Body of pancreas (tissue), 4 donors: ENCODE results near the gene PAPPA2. TPM values are rescaled to one million over a fixed set of nuclear protein-coding genes. Genes with fewer than 3 reads are reported as not detected.
"Not testable (repeated sequence)": the region's sequence is repeated elsewhere in the genome, so short reads cannot be mapped to it uniquely, and the experiment has no call there.

Source experiments
- ATAC-seq: fragments of 150-250 bp; one replicate; pipeline ENCODE4 v1.9.1; 2016
- DNase-seq, 4 donors: peaks; one replicate each; pipeline ENCODE4 v3.0.0-alpha.2; 2019
- H3K27ac ChIP-seq, 4 donors: fragments of 200-600 bp; sonication (generic); 1 replicate in 3 of 4; 2 replicates in 1 of 4; pipeline versions ENCODE4 v1.5.1 to v1.6.1; 2016 to 2019; ENCODE audit warnings: mild to moderate bottlenecking in 1 of 4, mixed read lengths in 1 of 4, moderate library complexity in 1 of 4
- H3K27me3 ChIP-seq, 2 donors: fragments of 200-600 bp; sonication (generic); one replicate each; pipeline ENCODE4 v1.6.0; 2016; ENCODE audit warnings: mild to moderate bottlenecking in 1 of 2
- H3K36me3 ChIP-seq, 2 donors: fragments of 200-600 bp; sonication (generic); replicated peaks in 1 of 2; 2 replicates each; pipeline ENCODE4 v1.5.1; 2016; ENCODE audit warnings: low read depth in 2 of 2; ENCODE audit not compliant: insufficient read depth in 1 of 2
- H3K4me1 ChIP-seq: fragments of 200-600 bp; sonication (generic); one replicate; pipeline ENCODE4 v1.6.0; 2016
- H3K4me3 ChIP-seq, 2 donors: fragments of 200-600 bp; sonication (generic); 1 replicate in 1 of 2; 2 replicates in 1 of 2; pipeline ENCODE4 v1.5.1; 2016 to 2019
- H3K9me3 ChIP-seq, 3 donors: fragments of 200-600 bp; sonication (generic); 1 replicate in 2 of 3; 2 replicates in 1 of 3; pipeline ENCODE4 v1.5.1; 2016
- POLR2A ChIP-seq, 3 donors: fragments of 450-650 bp; IDR thresholded peaks; one replicate each; pipeline ENCODE4 v1.6.1; 2016; ENCODE audit warnings: antibody characterized with exemption in 3 of 3, mild to moderate bottlenecking in 2 of 3
- WGBS, 2 donors: methylation state at CpG; one replicate each; pipeline ENCODE4 v1.1.5; 2017; 5-methylcytosine and 5-hydroxymethylcytosine counted together
- intact Hi-C: fragments of 100-400 bp; cut with DNase I; formaldehyde crosslinking; loops from one replicate; pipeline ENCODE4 v1.15.1; 2023
- total RNA-seq, 2 donors: library from RNA; depleted of rRNA; stranded (reverse); fragments of >200 nt; gene quantifications; one replicate each; pipeline ENCODE4 v1.1.0, GENCODE V29; 2016
- TF ChIP-seq, protein P1 (sequence below), 7 experiments: fragments of 450-650 bp in 4 of 7; fragments of 200-600 bp in 3 of 7; sonication (generic) in 3 of 7; IDR thresholded peaks; one replicate each; pipeline ENCODE4 v1.5.1; 2016 to 2019; ENCODE audit warnings: antibody characterized with exemption in 7 of 7

PAPPA2 gene
- 1 to 10 TPM in 1 of 2 donors, under 1 TPM in 1; under 0.01 to 5.4 TPM for total RNA-seq

- Histone ChIP-seq H3K36me3 (no peaks in the 10 kb centered on the region), H3K27me3 (no peaks in the 10 kb centered on the region), H3K9me3 (no peaks in the 10 kb centered on the region), H3K27ac (no peak within 1 kb of the TSS), H3K4me1 (no peaks in the 10 kb centered on the region), H3K4me3 (no peak within 1 kb of the TSS)
- intact Hi-C loops = no loop called here
- 64 to 70% methylated on average over 6 of the region's 6 CpGs for WGBS, 2 donors
- ATAC-seq (no peak), DNase-seq (no peak)
- TF ChIP-seq, protein P1, sequence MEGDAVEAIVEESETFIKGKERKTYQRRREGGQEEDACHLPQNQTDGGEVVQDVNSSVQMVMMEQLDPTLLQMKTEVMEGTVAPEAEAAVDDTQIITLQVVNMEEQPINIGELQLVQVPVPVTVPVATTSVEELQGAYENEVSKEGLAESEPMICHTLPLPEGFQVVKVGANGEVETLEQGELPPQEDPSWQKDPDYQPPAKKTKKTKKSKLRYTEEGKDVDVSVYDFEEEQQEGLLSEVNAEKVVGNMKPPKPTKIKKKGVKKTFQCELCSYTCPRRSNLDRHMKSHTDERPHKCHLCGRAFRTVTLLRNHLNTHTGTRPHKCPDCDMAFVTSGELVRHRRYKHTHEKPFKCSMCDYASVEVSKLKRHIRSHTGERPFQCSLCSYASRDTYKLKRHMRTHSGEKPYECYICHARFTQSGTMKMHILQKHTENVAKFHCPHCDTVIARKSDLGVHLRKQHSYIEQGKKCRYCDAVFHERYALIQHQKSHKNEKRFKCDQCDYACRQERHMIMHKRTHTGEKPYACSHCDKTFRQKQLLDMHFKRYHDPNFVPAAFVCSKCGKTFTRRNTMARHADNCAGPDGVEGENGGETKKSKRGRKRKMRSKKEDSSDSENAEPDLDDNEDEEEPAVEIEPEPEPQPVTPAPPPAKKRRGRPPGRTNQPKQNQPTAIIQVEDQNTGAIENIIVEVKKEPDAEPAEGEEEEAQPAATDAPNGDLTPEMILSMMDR (IDR thresholded peaks at IDR 0.05) = no peak
- no peak for TF ChIP-seq POLR2A (IDR thresholded peaks at IDR 0.05)
Measured at GRCh38 chr1:176462674-176463378, at the start of gene PAPPA2. PAPPA2 (plus strand) TSS chr1:176463175; CDS start chr1:176556323, 93,148 bp downstream.

- no peak for ATAC-seq
- 51 to 63% methylated on average over 4 to 6 of the region's 6 CpGs for WGBS, 2 donors
- TF ChIP-seq POLR2A (IDR thresholded peaks at IDR 0.05) = no peak
Measured at GRCh38 chr1:176416777-176417176, 46.2 kb upstream of the PAPPA2 start.

GRCh38 chr1:176419608-176420007, 43.4 kb upstream of the PAPPA2 start:
- WGBS, 2 donors = 67 to 81% methylated on average over 1 of the region's 1 CpG
- H3K4me1 ChIP-seq, DNase-seq, ATAC-seq, H3K9me3 ChIP-seq, H3K27ac ChIP-seq, H3K4me3 ChIP-seq, intact Hi-C loops, H3K36me3 ChIP-seq, H3K27me3 ChIP-seq: not testable (repeated sequence)

More at GRCh38 chr1:176416777-176417176, 46.2 kb upstream of the PAPPA2 start:
- intact Hi-C loops = no loop called here
- no peaks in the 10 kb centered on the region for H3K9me3 ChIP-seq
- no peak overlapping the region for H3K27ac ChIP-seq
- no peaks in the 10 kb centered on the region for H3K27me3 ChIP-seq
- H3K36me3 ChIP-seq = no peaks in the 10 kb centered on the region
- H3K4me3 ChIP-seq = no peak overlapping the region
- H3K4me1 ChIP-seq = no peaks in the 10 kb centered on the region
- no peak for DNase-seq

- TF ChIP-seq, protein P1 (IDR thresholded peaks at IDR 0.05) = no peak
- no peak for TF ChIP-seq POLR2A (IDR thresholded peaks at IDR 0.05)
- DNase-seq (no peak), ATAC-seq (no peak)
- Histone ChIP-seq H3K27me3 (no peaks in the 10 kb centered on the region), H3K27ac (no peak overlapping the region), H3K9me3 (no peaks in the 10 kb centered on the region), H3K4me3 (no peak overlapping the region), H3K36me3 (no peaks in the 10 kb centered on the region), H3K4me1 (no peaks in the 10 kb centered on the region)
- intact Hi-C loops = no loop called here
- WGBS, 2 donors = 39% methylated on average over 2 of the region's 2 CpGs
Measured at GRCh38 chr1:176434234-176434633, 28.7 kb upstream of the PAPPA2 start.

GRCh38 chr1:176436251-176436650, 26.7 kb upstream of the PAPPA2 start:
- Histone ChIP-seq H3K4me3 (no peak overlapping the region), H3K27ac (no peak overlapping the region), H3K4me1 (no peaks in the 10 kb centered on the region), H3K9me3 (no peaks in the 10 kb centered on the region), H3K36me3 (no peaks in the 10 kb centered on the region), H3K27me3 (no peaks in the 10 kb centered on the region)
- ATAC-seq = no peak
- DNase-seq = no peak
- no peak for TF ChIP-seq POLR2A (IDR thresholded peaks at IDR 0.05)
- TF ChIP-seq, protein P1 (IDR thresholded peaks at IDR 0.05) = no peak
- intact Hi-C loops = no loop called here

GRCh38 chr1:176440176-176440575, 22.8 kb upstream of the PAPPA2 start:
- 55 to 68% methylated on average over 2 of the region's 2 CpGs for WGBS, 2 donors
- TF ChIP-seq, protein P1 (IDR thresholded peaks at IDR 0.05) = no peak
- no peak for TF ChIP-seq POLR2A (IDR thresholded peaks at IDR 0.05)

More at GRCh38 chr1:176440176-176440575, 22.8 kb upstream of the PAPPA2 start:
- Histone ChIP-seq H3K4me1 (no peaks in the 10 kb centered on the region), H3K27ac (no peak overlapping the region), H3K36me3 (no peaks in the 10 kb centered on the region), H3K27me3 (no peaks in the 10 kb centered on the region), H3K9me3 (no peaks in the 10 kb centered on the region), H3K4me3 (no peak overlapping the region)
- intact Hi-C loops = no loop called here
- DNase-seq = no peak
- ATAC-seq = no peak
